SU-DHL-6 (cell line): ENCODE results near the gene EXT2.

Experiments
- EZH2phosphoT487 ChIP-seq: fragments of 200-600 bp; sonication (generic), shearing (Covaris generic); conservative IDR thresholded peaks from 2 replicates; pipeline ENCODE4 v1.6.1; 2018; ENCODE audit warnings: mild to moderate bottlenecking, antibody characterized with exemption, low read length, moderate library complexity, mixed read lengths
- TF ChIP-seq, protein P1 (sequence below): fragments of 200-600 bp; sonication (generic); IDR thresholded peaks from one replicate; pipeline ENCODE4 v1.5.1; 2017; ENCODE audit warnings: antibody characterized with exemption, mild to moderate bottlenecking, low read length, moderate library complexity; ENCODE audit not compliant: insufficient read depth, poor library complexity, severe bottlenecking

DNA sequence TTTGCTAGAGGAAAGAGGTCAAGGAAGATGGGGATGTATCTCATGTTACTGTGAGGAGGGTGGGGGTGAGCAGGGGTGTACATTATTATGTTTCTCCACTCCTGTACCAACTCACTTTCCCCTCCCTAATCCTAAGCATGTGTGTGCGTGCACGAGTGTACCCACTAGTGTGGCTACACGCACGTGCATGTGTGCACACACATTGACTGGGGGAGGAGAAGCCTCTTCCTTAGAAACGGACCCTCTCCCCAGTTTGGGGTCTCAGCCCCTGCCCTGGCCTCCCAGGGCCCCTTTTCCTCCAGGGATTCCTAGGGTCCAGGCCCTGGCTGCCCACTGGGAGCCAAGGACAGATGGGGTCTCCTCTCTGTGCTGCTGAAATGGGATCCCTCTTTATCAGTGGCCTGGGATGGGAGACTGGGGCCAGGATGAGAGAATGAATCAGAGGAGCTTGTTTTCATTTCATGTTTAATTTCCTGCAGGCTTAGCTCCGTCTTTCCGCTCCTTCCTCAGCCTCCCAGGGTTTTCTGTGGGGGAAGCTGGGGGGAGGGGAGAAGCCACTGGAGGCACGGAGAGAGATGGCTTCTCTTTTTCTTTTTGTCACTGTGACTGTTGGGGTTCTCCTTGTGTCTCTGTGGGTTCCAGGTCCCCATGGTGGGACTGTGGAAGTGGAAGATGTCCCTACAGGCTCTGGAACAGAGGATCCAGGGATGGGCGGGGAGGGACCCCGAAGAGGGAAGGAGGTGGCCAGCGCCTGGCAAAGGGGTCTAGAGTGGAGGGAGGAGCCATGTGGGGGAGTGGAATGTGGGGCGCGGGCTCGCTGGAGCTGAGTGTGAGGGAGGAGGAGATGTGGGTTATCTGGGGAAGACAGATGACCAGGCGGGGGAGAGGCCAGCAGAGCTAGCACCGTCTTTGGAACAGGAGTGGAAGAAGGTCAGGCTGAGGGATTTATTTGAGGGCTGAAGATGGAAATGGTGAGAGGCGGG lies 174.2 kb downstream of the EXT2 start:
- TF ChIP-seq, protein P1, sequence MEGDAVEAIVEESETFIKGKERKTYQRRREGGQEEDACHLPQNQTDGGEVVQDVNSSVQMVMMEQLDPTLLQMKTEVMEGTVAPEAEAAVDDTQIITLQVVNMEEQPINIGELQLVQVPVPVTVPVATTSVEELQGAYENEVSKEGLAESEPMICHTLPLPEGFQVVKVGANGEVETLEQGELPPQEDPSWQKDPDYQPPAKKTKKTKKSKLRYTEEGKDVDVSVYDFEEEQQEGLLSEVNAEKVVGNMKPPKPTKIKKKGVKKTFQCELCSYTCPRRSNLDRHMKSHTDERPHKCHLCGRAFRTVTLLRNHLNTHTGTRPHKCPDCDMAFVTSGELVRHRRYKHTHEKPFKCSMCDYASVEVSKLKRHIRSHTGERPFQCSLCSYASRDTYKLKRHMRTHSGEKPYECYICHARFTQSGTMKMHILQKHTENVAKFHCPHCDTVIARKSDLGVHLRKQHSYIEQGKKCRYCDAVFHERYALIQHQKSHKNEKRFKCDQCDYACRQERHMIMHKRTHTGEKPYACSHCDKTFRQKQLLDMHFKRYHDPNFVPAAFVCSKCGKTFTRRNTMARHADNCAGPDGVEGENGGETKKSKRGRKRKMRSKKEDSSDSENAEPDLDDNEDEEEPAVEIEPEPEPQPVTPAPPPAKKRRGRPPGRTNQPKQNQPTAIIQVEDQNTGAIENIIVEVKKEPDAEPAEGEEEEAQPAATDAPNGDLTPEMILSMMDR = no peak
- TF ChIP-seq EZH2phosphoT487 = no peak
